ENCODE measurements around the gene PROX1. TPM values are rescaled to one million over a fixed set of nuclear protein-coding genes. Genes with fewer than 3 reads are reported as not detected.
A peak's percentile ranks its signal among the peaks of the same experiment; 100 is the strongest.

PROX1 gene
- total and polyA plus RNA-seq, 7 donors, result 0.40 to 20.6 (median 8.3) TPM

- no peaks in the 10 kb centered on the region for H3K36me3 ChIP-seq (ENCODE audit: insufficient read depth in 1 of 2, low read depth in 1 of 2)
- 0 to 2% (median 1%) methylated on average over 17 of the region's 17 CpGs for WGBS, 3 donors
- TF ChIP-seq, protein P1, sequence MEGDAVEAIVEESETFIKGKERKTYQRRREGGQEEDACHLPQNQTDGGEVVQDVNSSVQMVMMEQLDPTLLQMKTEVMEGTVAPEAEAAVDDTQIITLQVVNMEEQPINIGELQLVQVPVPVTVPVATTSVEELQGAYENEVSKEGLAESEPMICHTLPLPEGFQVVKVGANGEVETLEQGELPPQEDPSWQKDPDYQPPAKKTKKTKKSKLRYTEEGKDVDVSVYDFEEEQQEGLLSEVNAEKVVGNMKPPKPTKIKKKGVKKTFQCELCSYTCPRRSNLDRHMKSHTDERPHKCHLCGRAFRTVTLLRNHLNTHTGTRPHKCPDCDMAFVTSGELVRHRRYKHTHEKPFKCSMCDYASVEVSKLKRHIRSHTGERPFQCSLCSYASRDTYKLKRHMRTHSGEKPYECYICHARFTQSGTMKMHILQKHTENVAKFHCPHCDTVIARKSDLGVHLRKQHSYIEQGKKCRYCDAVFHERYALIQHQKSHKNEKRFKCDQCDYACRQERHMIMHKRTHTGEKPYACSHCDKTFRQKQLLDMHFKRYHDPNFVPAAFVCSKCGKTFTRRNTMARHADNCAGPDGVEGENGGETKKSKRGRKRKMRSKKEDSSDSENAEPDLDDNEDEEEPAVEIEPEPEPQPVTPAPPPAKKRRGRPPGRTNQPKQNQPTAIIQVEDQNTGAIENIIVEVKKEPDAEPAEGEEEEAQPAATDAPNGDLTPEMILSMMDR (IDR thresholded peaks at IDR 0.05), result no peak
- ATAC-seq, result peak; percentile 2 to 57 (median 14)
- H3K27me3 ChIP-seq (ENCODE audit: insufficient read depth in 3 of 3, low read length in 2 of 3), result peaks cover 0 to 39% (median 4%) of the 10 kb centered on the region in 3 donors
- peaks cover 8% of the 10 kb centered on the region for H3K4me1 ChIP-seq
- peak overlapping the region; percentile 72 for H3K4me3 ChIP-seq
- intact Hi-C loops (cut with DNase I), result loop anchor here (5.0 to 10.0 kb wide), 4 partner anchors 39 to 744 kb away; no protein-coding TSS in a partner anchor
- no peaks in the 10 kb centered on the region for H3K9me3 ChIP-seq
- DNase-seq, result no peak
- peak overlapping the region; percentile 85 for H3K27ac ChIP-seq
Measured at GRCh38 chr1:213988507-213989001, 781 bp downstream of the PROX1 start.

GRCh38 chr1:213989002-213989855 is 1.5 kb downstream of the PROX1 start:
- Histone ChIP-seq H3K27ac (peak overlapping the region; percentile 85), H3K9me3 (no peaks in the 10 kb centered on the region), H3K36me3 (ENCODE audit: insufficient read depth in 1 of 2, low read depth in 1 of 2) (no peaks in the 10 kb centered on the region), H3K4me1 (peaks cover 8% of the 10 kb centered on the region), H3K27me3 (ENCODE audit: insufficient read depth in 3 of 3, low read length in 2 of 3) (peaks cover 0 to 32% (median 4%) of the 10 kb centered on the region in 3 donors), H3K4me3 (peak overlapping the region; percentile 72)
- peak in 3 of 4 donors; percentile 9 to 32 (median 27) for ATAC-seq
- peak in 1 of 2 donors; percentile 51 for DNase-seq
- intact Hi-C loops (cut with DNase I), result loop anchor here (5.0 to 10.0 kb wide), 4 partner anchors 38 to 744 kb away; no protein-coding TSS in a partner anchor
- TF ChIP-seq, protein P1 (IDR thresholded peaks at IDR 0.05), result no peak
- 1 to 2% (median 1%) methylated on average over 39 of the region's 39 CpGs for WGBS, 3 donors

DNA sequence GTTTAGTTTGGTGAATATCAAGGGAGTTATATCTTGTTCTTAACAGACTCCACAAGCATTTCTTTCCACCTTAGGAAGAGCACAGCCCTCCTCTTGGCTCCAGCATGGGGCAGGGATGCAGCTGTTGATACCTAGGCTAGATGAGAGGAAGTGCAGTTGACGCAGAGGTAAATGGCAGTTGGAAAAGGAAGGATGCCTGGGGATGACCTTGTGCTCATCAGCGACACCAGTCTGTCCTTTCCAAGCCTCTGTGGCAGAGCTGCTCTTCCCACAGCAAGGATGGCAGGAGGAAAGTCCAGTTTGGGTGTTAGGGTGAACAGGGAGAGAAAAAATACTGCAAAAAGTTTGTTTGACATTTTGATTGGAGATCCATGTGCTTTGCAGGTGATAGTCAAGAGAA is 6.2 kb downstream of the PROX1 start:
- Histone ChIP-seq H3K27me3 (ENCODE audit: insufficient read depth in 3 of 3, low read length in 2 of 3) (peaks cover 0 to 7% (median 0%) of the 10 kb centered on the region in 3 donors), H3K4me1 (peaks cover 4% of the 10 kb centered on the region), H3K4me3 (no peak overlapping the region), H3K9me3 (no peaks in the 10 kb centered on the region), H3K36me3 (ENCODE audit: insufficient read depth in 1 of 2, low read depth in 1 of 2) (no peaks in the 10 kb centered on the region), H3K27ac (no peak overlapping the region)
- TF ChIP-seq, protein P1 (IDR thresholded peaks at IDR 0.05), result no peak
- WGBS, 3 donors, result 12 to 14% (median 13%) methylated on average over 2 of the region's 2 CpGs
- intact Hi-C loops (cut with DNase I), result no loop called here
- ATAC-seq, result peak in 2 of 4 donors; percentile 26 to 35
- DNase-seq, result no peak

DNA sequence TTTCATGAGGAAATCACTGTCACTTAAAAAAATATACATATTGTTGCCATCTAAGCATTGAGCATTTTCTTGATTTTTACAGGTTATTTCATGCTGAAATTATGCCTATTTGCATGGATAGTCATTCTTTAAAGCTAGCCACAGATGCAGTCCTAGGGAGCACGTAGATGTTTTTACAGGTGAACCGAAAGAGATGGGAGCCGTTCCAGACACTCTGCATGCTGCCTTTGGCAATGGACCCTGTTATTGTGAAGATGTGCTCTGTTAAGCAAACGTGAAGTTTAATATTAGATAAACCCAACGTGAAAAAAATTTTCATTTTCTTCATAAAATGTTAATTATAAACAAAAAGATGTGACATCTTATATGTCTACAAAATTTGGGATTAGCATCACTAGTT is 7.1 kb downstream of the PROX1 start:
- H3K4me1 ChIP-seq, result no peaks in the 10 kb centered on the region
- WGBS, 3 donors, result 29 to 49% (median 36%) methylated on average over 5 of the region's 5 CpGs
- intact Hi-C loops (cut with DNase I), result no loop called here
- DNase-seq (no peak), ATAC-seq (no peak)
- H3K9me3 ChIP-seq, result no peaks in the 10 kb centered on the region
- no peaks in the 10 kb centered on the region for H3K36me3 ChIP-seq (ENCODE audit: insufficient read depth in 1 of 2, low read depth in 1 of 2)
- TF ChIP-seq, protein P1 (IDR thresholded peaks at IDR 0.05), result no peak
- peaks cover 0 to 4% (median 0%) of the 10 kb centered on the region in 3 donors for H3K27me3 ChIP-seq (ENCODE audit: insufficient read depth in 3 of 3, low read length in 2 of 3)
- no peak overlapping the region for H3K4me3 ChIP-seq
- no peak overlapping the region for H3K27ac ChIP-seq

Data from psoas muscle (tissue), 8 donors.